Coronary artery (tissue), 2 donors: ENCODE data around the gene MBD2.
"Not testable (repeated sequence)": the region's sequence is repeated elsewhere in the genome, so short reads cannot be mapped to it uniquely, and the experiment has no call there.

Experiments used
- DNase-seq: peaks from one replicate; pipeline ENCODE4 v3.0.0-alpha.2; 2017; ENCODE audit warnings: low spot score
- H3K27ac ChIP-seq, 2 donors: fragments of 200-600 bp; sonication (generic); one replicate each; pipeline ENCODE4 v1.5.1; 2016 to 2019
- H3K4me3 ChIP-seq: fragments of 200-600 bp; sonication (generic); 2 replicates; pipeline ENCODE4 v1.5.1; 2016; ENCODE audit warnings: mild to moderate bottlenecking, moderate library complexity
- TF ChIP-seq, protein P1 (sequence below): fragments of 200-600 bp; sonication (generic); IDR thresholded peaks from one replicate; pipeline ENCODE4 v1.5.1; 2019; ENCODE audit warnings: antibody characterized with exemption

Gene MBD2

GRCh38 chr18:54127759-54128378, 96.6 kb downstream of the MBD2 start:
- no peak overlapping the region for H3K27ac ChIP-seq
- DNase-seq = no peak
- no peak overlapping the region for H3K4me3 ChIP-seq
- TF ChIP-seq, protein P1, sequence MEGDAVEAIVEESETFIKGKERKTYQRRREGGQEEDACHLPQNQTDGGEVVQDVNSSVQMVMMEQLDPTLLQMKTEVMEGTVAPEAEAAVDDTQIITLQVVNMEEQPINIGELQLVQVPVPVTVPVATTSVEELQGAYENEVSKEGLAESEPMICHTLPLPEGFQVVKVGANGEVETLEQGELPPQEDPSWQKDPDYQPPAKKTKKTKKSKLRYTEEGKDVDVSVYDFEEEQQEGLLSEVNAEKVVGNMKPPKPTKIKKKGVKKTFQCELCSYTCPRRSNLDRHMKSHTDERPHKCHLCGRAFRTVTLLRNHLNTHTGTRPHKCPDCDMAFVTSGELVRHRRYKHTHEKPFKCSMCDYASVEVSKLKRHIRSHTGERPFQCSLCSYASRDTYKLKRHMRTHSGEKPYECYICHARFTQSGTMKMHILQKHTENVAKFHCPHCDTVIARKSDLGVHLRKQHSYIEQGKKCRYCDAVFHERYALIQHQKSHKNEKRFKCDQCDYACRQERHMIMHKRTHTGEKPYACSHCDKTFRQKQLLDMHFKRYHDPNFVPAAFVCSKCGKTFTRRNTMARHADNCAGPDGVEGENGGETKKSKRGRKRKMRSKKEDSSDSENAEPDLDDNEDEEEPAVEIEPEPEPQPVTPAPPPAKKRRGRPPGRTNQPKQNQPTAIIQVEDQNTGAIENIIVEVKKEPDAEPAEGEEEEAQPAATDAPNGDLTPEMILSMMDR = no peak

DNA sequence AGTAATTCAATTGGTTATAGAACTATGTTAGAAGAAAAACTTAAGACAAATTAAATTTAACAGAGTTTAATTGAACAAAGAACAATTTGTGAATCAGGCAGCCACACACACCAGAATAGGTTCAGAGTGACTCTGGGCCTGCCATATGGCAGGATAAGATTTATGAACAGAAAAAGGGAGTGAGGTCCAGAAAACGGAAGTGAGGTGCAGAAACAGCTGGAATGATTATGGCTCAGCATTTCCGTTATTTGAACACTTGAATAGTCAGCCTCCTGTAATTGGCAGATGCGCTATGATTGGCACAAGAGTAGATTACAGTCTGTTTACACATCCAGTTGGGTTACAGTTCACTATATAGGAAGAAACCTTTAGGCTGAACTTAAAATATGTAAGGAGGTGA, 99.0 kb downstream of the MBD2 start:
- Histone ChIP-seq H3K4me3 (no peak overlapping the region), H3K27ac (no peak overlapping the region)
- TF ChIP-seq, protein P1 = no peak
- no peak for DNase-seq

DNA sequence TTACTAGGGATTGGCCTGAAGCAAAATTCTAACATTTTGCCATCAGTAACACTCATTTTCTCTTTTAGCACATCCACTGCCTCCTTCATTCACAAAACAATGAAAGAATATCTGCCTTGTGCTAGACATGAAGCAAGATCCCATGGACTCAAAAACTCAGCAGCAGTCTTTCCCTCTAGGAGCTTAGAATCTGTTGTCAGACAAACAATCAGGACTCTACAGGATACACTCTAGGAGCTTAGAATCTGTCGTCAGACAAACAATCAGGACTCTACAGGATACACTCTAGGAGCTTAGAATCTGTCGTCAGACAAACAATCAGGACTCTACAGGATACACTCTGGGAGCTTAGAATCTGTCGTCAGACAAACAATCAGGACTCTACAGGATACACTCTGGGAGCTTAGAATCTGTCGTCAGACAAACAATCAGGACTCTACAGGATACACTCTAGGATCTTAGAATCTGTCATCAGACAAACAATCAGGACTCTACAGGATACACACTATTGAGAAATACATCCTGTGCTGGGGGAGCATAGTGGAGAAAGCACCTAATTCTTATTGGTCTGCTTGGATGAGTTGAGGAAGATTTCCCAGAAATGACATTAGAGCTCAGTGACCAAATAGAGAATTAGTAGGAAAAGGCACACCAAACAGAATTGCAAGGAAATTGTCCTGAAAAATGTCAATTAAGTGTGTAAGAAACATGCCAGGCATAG, 100.6 kb downstream of the MBD2 start:
- DNase-seq, H3K4me3 ChIP-seq, H3K27ac ChIP-seq: not testable (repeated sequence)

DNA sequence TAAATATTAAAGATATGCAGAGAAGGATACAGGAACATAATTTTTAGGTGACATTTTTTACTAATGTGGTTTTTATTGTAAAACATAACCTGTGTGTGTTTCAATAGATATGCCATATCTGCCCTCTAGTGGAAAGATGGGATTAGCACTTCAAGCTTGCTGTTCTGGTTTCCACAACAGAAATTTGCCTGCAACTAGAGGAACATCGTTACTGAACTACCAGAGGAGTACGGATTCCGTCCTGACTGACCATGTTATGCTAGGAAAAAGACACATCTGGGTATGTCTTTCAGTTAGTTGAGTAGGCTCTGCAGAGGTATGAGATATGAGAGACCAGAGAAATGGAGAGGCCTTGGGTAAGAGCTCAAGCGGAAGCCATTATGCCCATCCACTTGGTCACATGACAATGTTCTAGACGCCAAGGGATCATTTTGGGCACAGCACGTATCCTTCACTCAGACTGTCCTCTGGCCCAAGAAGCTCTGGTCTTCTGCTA, 104.9 kb downstream of the MBD2 start:
- TF ChIP-seq, protein P1 = peak; percentile 65
- DNase-seq = no peak
- peak overlapping the region; percentile 39 for H3K4me3 ChIP-seq
- H3K27ac ChIP-seq = no peak overlapping the region

DNA sequence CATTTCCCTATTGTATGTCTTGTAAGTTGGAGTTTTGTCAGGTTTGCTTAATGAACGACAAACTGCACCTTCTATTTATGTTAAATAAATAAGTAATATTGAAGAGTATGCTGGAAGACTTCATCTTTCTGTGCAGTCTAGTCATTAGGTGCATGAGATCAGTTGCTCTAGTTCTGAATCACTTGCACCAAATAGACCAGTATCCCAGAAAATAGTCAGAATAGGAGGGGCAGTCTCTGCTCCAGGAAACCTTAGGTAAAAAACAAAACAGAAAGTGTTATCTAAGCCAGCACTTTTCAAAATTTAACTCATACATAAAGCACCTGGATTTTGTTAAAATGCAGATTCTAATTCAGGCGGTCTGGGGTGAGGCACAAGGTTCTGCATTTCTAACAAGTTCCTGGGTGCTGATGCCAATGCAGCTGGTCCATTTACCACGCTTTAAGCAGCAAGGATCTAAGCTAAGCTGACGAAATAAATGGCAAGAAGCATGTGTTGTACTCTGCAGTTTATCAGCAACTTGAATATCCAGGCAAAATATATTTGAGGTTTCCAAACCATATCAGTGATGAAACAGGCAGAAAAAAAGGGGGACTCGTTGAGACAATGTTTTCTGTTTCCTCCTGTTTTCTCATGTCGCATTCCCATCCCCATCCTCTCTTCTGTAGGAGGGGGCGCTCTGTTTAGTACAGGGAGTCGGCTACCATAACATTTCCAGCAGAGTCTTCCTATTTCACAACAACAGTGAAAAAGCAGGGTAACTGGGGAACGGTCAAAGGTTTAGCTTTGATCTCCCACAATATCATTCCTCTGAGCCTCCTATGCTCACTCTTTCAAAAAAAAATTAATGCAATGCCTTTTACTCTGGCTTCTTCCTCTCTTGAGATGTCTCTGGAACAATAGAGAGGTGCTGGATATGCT, 106.4 kb downstream of the MBD2 start:
- Histone ChIP-seq H3K27ac (no peak overlapping the region), H3K4me3 (no peak overlapping the region)
- no peak for DNase-seq
- TF ChIP-seq, protein P1 = no peak

GRCh38 chr18:54116541-54117257, 107.8 kb downstream of the MBD2 start:
- H3K4me3 ChIP-seq = no peak overlapping the region
- no peak for DNase-seq
- H3K27ac ChIP-seq = no peak overlapping the region
- TF ChIP-seq, protein P1 = no peak

GRCh38 chr18:54112356-54112755, 112.1 kb downstream of the MBD2 start:
- no peak overlapping the region for H3K4me3 ChIP-seq
- no peak overlapping the region for H3K27ac ChIP-seq
- TF ChIP-seq, protein P1 = no peak
- DNase-seq = no peak
